Thoracic aorta (tissue), 2 donors: Measurements from ENCODE around the gene PEAK1. TPM values are rescaled to one million over a fixed set of nuclear protein-coding genes. Genes with fewer than 3 reads are reported as not detected.

Experiments
- ATAC-seq: fragments of 150-250 bp; one replicate; pipeline ENCODE4 v1.8.0; 2017; ENCODE audit warnings: low read depth; ENCODE audit not compliant: insufficient number of reproducible peaks, low FRiP score
- DNase-seq: peaks from one replicate; pipeline ENCODE4 v3.0.0-alpha.2; 2020; ENCODE audit warnings: low spot score
- H3K27ac ChIP-seq, 2 donors: fragments of 200-600 bp; sonication (generic); 1 replicate in 1 of 2; 2 replicates in 1 of 2; pipeline ENCODE4 v1.5.1; 2016; ENCODE audit warnings: mild to moderate bottlenecking in 2 of 2, moderate library complexity in 2 of 2
- H3K27me3 ChIP-seq: fragments of 200-600 bp; sonication (generic); replicated peaks from 2 replicates; pipeline ENCODE4 v1.6.0; 2016; ENCODE audit warnings: mild to moderate bottlenecking; ENCODE audit not compliant: insufficient read depth
- H3K36me3 ChIP-seq: fragments of 200-600 bp; sonication (generic); one replicate; pipeline ENCODE4 v1.5.1; 2016
- H3K4me1 ChIP-seq, 2 donors: fragments of 200-600 bp; sonication (generic); 1 replicate in 1 of 2; 2 replicates in 1 of 2; pipeline versions ENCODE4 v1.5.1 to v1.6.0; 2016; ENCODE audit warnings: low read depth in 2 of 2, mild to moderate bottlenecking in 1 of 2; ENCODE audit not compliant: control insufficient read depth in 1 of 2
- H3K4me3 ChIP-seq: fragments of 200-600 bp; sonication (generic); 2 replicates; pipeline ENCODE4 v1.5.1; 2016; ENCODE audit warnings: mild to moderate bottlenecking
- H3K9me3 ChIP-seq: fragments of 200-600 bp; sonication (generic); 2 replicates; pipeline ENCODE4 v1.5.1; 2016
- total RNA-seq, 2 donors: library from RNA; depleted of rRNA; stranded (reverse); fragments of >200 nt; gene quantifications; one replicate each; pipeline versions ENCODE4 v1.1.0 to v1.2.3, GENCODE V29; 2016
- TF ChIP-seq, protein P1 (sequence below): fragments of 200-600 bp; sonication (generic); IDR thresholded peaks from one replicate; pipeline ENCODE4 v1.5.1; 2019; ENCODE audit warnings: antibody characterized with exemption

PEAK1 gene
- total RNA-seq, 2 donors from 2014 or later: 94.2 to 95.9 TPM

GRCh38 chr15:77391372-77391951 is 28.4 kb downstream of the PEAK1 start:
- Histone ChIP-seq H3K36me3 (no peaks in the 10 kb centered on the region), H3K27me3 (no peaks in the 10 kb centered on the region), H3K4me1 (peaks cover 9 to 15% of the 10 kb centered on the region in 2 donors), H3K4me3 (no peak overlapping the region), H3K27ac (no peak overlapping the region), H3K9me3 (peaks cover 7% of the 10 kb centered on the region)
- DNase-seq (no peak), ATAC-seq (no peak)
- TF ChIP-seq, protein P1, sequence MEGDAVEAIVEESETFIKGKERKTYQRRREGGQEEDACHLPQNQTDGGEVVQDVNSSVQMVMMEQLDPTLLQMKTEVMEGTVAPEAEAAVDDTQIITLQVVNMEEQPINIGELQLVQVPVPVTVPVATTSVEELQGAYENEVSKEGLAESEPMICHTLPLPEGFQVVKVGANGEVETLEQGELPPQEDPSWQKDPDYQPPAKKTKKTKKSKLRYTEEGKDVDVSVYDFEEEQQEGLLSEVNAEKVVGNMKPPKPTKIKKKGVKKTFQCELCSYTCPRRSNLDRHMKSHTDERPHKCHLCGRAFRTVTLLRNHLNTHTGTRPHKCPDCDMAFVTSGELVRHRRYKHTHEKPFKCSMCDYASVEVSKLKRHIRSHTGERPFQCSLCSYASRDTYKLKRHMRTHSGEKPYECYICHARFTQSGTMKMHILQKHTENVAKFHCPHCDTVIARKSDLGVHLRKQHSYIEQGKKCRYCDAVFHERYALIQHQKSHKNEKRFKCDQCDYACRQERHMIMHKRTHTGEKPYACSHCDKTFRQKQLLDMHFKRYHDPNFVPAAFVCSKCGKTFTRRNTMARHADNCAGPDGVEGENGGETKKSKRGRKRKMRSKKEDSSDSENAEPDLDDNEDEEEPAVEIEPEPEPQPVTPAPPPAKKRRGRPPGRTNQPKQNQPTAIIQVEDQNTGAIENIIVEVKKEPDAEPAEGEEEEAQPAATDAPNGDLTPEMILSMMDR: no peak

DNA sequence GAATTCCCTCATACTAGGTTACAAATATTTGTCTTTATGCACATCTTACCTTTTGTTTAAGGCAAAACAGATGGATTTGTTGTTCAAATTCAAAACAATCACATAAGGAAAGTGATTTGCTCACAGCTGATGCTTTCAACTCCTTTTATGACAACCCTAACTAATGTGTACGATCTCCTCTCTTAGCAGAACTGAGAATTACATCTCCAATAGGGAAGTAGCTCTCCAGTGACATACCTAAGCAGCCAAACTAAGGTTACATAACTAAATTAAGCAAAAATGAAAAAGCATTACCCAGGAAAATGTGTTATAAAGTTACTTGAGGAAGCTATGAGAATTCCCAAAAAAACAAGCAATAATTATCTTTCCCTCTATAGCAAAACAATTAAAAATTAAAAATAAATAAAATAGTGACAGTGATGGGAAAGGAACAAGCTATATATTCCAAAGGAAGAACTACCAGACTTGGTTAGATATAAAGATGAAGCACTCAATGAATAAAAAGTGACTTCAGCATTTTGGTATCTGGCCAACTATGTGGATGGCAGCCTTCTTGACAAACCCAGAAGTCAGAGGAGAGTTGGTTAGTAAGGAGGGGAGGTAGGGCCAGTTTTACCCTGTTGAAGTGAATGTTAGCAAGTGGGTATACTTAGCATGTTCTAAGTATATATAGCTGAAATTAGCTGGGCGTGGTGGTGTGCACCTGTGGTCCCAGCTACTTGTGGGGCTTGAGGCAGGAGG is 32.4 kb downstream of the PEAK1 start:
- H3K9me3 ChIP-seq: no peaks in the 10 kb centered on the region
- no peak for ATAC-seq

GRCh38 chr15:77386626-77387025 is 33.3 kb downstream of the PEAK1 start:
- DNase-seq (no peak), ATAC-seq (no peak)
- Histone ChIP-seq H3K4me3 (no peak overlapping the region), H3K27me3 (no peaks in the 10 kb centered on the region), H3K4me1 (peaks cover 13 to 21% of the 10 kb centered on the region in 2 donors), H3K9me3 (no peaks in the 10 kb centered on the region), H3K36me3 (no peaks in the 10 kb centered on the region), H3K27ac (no peak overlapping the region)
- TF ChIP-seq, protein P1: no peak

More for the DNA sequence above, 32.4 kb downstream of the PEAK1 start:
- H3K36me3 ChIP-seq: no peaks in the 10 kb centered on the region
- no peaks in the 10 kb centered on the region for H3K27me3 ChIP-seq
- H3K27ac ChIP-seq: no peak overlapping the region
- peaks cover 13 to 23% of the 10 kb centered on the region in 2 donors for H3K4me1 ChIP-seq
- no peak for DNase-seq
- TF ChIP-seq, protein P1: no peak
- H3K4me3 ChIP-seq: no peak overlapping the region

DNA sequence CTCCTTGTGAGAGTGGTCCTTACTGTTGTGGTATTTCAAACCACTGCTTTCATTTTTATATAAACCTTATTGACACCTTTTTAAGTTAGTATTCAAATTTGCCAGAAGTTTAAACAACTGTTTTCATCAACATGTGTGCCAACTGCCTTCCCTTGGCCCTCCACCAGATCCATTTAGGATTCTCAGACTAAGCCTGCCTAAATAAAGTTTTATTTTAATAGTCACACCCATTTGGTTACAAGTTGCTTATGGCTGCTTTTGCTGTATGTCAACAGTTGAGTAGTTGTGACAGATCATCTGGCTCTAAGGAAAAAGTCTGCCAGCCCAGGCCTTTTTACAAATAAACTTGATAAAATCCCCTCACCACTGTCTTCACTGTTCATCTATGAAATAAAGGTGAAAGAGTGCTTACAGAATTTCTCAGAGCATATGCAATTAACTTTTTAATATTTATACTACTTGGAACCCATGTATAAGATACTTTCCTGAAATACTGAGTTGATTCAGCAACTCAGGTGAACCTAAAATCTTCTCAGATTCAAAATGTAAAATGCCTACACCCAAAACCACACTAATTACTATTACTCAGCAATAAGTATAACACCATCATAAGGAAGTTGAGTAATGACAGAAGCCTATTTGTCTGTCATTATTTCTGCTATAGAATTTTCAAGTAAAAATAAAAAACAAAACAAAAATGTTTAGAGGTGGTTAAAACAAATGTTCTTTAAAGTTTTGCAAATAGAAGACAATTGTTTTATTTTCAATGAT is 35.1 kb downstream of the PEAK1 start:
- Histone ChIP-seq H3K27ac (no peak overlapping the region), H3K4me3 (no peak overlapping the region), H3K36me3 (no peaks in the 10 kb centered on the region), H3K27me3 (no peaks in the 10 kb centered on the region), H3K9me3 (no peaks in the 10 kb centered on the region), H3K4me1 (peaks cover 12 to 13% of the 10 kb centered on the region in 2 donors)
- DNase-seq: no peak
- no peak for ATAC-seq
- TF ChIP-seq, protein P1: no peak

- no peaks in the 10 kb centered on the region for H3K27me3 ChIP-seq
- peaks cover 12 to 13% of the 10 kb centered on the region in 2 donors for H3K4me1 ChIP-seq
- ATAC-seq: no peak
- H3K4me3 ChIP-seq: no peak overlapping the region
- no peaks in the 10 kb centered on the region for H3K36me3 ChIP-seq
- no peak overlapping the region for H3K27ac ChIP-seq
- no peak for DNase-seq
- TF ChIP-seq, protein P1: no peak
- H3K9me3 ChIP-seq: no peaks in the 10 kb centered on the region
These were observed 35.8 kb downstream of the PEAK1 start for GRCh38 chr15:77384086-77384485.
